Measurements from ENCODE around the gene HM13.

Gene HM13

DNA sequence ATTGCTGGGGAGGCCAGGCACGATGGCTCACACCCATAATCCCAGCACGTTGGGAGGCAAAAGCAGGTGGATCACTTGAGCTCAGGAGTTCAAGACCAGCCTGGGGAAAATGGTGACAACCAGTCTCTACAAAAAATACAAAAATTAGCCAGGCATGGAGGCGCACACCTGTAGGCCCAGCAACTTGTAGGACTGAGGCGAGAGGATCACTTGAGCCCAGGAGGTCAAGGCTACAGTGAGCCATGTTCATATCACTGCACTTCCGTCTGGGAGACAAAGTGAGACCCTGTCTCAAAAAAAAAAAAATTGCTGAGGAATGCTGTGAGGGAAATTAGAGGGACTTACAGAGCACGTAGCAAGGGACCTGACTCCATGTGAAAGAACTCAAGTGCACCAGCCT, 50.0 kb downstream of the HM13 start:
- H3K4me3 ChIP-seq (ENCODE audit: low read depth in 1 of 2, low read length in 1 of 2): no peak overlapping the region
- no peaks in the 10 kb centered on the region for H3K9me3 ChIP-seq
- H3K27ac ChIP-seq: no peak overlapping the region
- peaks cover 25% of the 10 kb centered on the region in 2 experiments for H3K4me1 ChIP-seq (ENCODE audit: control insufficient read depth in 1 of 2, insufficient read depth in 1 of 2, low read depth in 1 of 2, low read length in 1 of 2)
- no peaks in the 10 kb centered on the region for H3K27me3 ChIP-seq
- TF ChIP-seq, protein P1, sequence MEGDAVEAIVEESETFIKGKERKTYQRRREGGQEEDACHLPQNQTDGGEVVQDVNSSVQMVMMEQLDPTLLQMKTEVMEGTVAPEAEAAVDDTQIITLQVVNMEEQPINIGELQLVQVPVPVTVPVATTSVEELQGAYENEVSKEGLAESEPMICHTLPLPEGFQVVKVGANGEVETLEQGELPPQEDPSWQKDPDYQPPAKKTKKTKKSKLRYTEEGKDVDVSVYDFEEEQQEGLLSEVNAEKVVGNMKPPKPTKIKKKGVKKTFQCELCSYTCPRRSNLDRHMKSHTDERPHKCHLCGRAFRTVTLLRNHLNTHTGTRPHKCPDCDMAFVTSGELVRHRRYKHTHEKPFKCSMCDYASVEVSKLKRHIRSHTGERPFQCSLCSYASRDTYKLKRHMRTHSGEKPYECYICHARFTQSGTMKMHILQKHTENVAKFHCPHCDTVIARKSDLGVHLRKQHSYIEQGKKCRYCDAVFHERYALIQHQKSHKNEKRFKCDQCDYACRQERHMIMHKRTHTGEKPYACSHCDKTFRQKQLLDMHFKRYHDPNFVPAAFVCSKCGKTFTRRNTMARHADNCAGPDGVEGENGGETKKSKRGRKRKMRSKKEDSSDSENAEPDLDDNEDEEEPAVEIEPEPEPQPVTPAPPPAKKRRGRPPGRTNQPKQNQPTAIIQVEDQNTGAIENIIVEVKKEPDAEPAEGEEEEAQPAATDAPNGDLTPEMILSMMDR (IDR thresholded peaks at IDR 0.05): no peak
- peaks cover 79% of the 10 kb centered on the region for H3K36me3 ChIP-seq

DNA sequence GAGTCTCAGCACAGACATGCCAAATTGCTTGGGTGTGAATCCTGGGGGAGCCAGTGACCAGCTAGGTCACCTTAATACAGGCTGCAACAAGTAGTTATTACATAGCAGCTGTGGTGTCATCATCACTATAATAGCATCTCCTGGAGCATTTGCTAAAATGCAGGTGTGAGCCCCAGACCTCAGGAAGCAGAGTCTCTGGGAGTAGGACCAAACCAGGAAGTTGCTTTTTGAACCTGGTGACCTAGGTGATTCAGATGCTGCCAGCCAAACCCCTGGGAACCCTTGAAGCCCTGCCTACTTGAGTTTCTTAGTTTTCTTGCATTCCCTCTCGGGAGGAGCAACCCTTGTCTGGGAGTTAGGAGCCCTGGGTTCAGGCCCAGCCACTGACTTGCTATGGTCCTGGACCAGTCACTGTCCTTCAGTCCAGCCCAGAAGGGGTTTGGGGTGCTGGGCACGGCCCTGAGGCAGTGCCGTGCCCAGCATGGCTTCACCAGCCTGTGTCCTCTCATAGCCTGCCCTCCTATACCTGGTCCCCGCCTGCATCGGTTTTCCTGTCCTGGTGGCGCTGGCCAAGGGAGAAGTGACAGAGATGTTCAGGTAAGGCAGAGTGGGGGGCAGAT, 51.6 kb downstream of the HM13 start:
- no peak overlapping the region for H3K4me3 ChIP-seq (ENCODE audit: low read depth in 1 of 2, low read length in 1 of 2)
- no peaks in the 10 kb centered on the region for H3K27me3 ChIP-seq
- peaks cover 87% of the 10 kb centered on the region for H3K36me3 ChIP-seq
- no peak overlapping the region for H3K27ac ChIP-seq
- no peaks in the 10 kb centered on the region for H3K9me3 ChIP-seq
- TF ChIP-seq, protein P1 (IDR thresholded peaks at IDR 0.05): no peak
- peaks cover 11 to 14% of the 10 kb centered on the region in 2 experiments for H3K4me1 ChIP-seq (ENCODE audit: control insufficient read depth in 1 of 2, insufficient read depth in 1 of 2, low read depth in 1 of 2, low read length in 1 of 2)

DNA sequence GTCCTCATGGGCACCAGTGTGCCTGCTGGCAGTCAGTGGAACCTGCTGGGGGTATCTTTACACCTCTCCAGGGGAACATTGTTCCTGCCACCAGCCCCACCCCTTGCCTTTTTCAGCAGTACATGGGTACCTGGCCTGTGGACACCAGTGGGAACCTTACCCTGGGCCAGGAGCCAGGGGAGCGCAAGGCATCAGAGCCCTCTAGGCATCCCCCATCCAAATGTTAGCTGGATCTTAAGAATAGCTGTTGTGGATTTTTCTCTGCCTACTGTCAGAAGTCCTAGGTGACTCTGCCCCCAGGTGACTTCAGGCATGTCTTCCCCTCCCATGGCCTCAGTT, 52.0 kb downstream of the HM13 start:
- peaks cover 91% of the 10 kb centered on the region for H3K36me3 ChIP-seq
- H3K4me3 ChIP-seq (ENCODE audit: low read depth in 1 of 2, low read length in 1 of 2): no peak overlapping the region
- no peaks in the 10 kb centered on the region for H3K9me3 ChIP-seq
- H3K27me3 ChIP-seq: no peaks in the 10 kb centered on the region
- no peak overlapping the region for H3K27ac ChIP-seq
- TF ChIP-seq, protein P1 (IDR thresholded peaks at IDR 0.05): no peak
- peaks cover 7 to 9% of the 10 kb centered on the region in 2 experiments for H3K4me1 ChIP-seq (ENCODE audit: control insufficient read depth in 1 of 2, insufficient read depth in 1 of 2, low read depth in 1 of 2, low read length in 1 of 2)

DNA sequence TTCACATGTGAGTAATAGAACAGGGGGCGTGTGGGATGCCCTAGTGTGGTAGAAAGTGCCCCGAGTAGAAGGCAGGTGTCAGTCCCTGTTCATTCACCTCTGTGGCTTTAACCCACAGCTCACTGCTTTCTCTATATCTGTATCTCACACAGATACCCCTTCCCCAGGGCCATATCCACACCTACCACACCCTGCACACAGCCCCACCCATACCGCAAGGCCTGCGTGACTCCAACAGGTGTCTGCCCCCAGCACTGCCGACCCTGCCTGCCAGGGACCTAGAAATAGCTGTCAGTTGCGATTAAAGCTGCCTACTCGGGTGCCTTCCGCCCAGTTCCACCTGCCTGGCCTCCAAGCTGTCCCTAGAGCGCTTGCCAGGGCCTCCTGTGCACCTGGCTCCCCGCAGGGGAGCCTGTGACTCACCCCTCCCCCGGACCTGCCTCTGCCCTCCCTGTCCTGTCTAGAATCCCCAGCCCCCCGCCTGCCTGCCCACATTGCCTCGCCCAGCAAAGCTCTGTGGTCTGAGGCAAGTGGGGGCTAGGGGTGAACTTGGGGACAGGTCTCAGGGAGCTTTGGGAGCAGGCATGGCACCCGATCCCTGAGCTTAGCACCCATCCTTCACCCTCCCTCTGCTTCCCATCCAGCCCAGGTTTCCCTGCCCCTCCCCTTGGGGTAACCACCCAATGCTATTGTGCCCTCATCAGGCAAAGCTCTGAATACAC, 52.6 kb downstream of the HM13 start:
- Histone ChIP-seq H3K9me3 (no peaks in the 10 kb centered on the region), H3K27ac (peak overlapping the region; percentile 38), H3K4me1 (ENCODE audit: control insufficient read depth in 1 of 2, insufficient read depth in 1 of 2, low read depth in 1 of 2, low read length in 1 of 2) (peaks cover 2 to 6% of the 10 kb centered on the region in 2 experiments), H3K27me3 (no peaks in the 10 kb centered on the region), H3K4me3 (ENCODE audit: low read depth in 1 of 2, low read length in 1 of 2) (no peak overlapping the region), H3K36me3 (peaks cover 87% of the 10 kb centered on the region)
- TF ChIP-seq, protein P1 (IDR thresholded peaks at IDR 0.05): no peak

DNA sequence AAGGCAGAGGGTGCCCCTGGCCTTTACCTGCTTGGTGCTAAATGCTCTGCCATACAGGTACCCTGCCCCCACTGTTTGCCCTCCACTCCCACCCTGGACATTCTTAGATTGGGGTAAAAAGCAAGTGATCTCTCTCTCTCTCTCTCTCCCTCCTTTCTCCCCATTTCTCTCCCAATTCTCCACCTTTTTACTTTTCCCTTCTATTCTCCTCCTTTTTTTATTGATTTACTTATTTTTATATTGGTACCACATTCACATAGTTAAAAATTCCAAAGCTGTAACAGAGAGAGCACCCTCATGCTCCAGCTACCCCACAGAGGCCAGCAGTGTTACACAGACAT, 53.1 kb downstream of the HM13 start:
- no peaks in the 10 kb centered on the region for H3K9me3 ChIP-seq
- no peak overlapping the region for H3K4me3 ChIP-seq (ENCODE audit: low read depth in 1 of 2, low read length in 1 of 2)
- H3K36me3 ChIP-seq: peaks cover 81% of the 10 kb centered on the region
- peaks cover 6 to 10% of the 10 kb centered on the region in 2 experiments for H3K4me1 ChIP-seq (ENCODE audit: control insufficient read depth in 1 of 2, insufficient read depth in 1 of 2, low read depth in 1 of 2, low read length in 1 of 2)
- H3K27me3 ChIP-seq: no peaks in the 10 kb centered on the region
- H3K27ac ChIP-seq: peak overlapping the region; percentile 38
- TF ChIP-seq, protein P1 (IDR thresholded peaks at IDR 0.05): no peak
